ENCODE data around the gene CHURC1. TPM values are rescaled to one million over a fixed set of nuclear protein-coding genes. Genes with fewer than 3 reads are reported as not detected.

Gene CHURC1
- total and polyA plus RNA-seq, 2 of the 13 experiments (the other 11 are each of a cell fraction or from before 2014, with no cell fraction given) = 41.1 to 74.4 TPM

DNA sequence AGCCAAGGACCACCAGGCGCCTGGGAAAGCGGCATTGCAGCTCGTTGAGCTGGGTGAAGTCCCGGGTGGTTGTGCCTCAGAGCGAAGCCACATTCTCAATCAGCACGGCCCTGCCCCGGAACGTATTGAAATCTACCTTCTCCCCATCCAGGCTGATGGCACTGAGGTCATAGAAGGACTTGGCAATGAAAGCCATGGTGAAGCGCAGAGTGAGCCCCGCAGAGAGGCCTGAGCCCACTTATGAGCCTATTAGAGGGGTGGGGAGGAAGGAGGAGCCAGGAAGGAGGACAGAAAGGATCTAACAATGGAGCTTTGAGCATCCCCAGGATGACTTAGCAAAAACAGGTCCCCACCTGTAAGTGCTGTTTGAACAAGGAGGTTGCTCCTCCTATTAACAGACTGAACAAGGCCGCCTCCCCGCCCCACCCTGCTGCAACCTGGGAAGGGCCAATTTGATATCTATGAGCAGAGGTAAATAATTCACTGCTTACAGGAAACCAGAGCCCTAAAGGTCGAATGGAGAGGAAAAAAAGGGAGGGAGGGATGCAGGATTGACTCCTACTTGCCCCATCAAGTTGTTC lies 28.4 kb downstream of the CHURC1 start, which contains the start of gene GPX2 (continued):
- no peak for TF ChIP-seq MYPOP (CRISPR knock-in tag; IDR thresholded peaks at IDR 0.05)
- TF ChIP-seq FOXJ3 (CRISPR knock-in tag; IDR thresholded peaks at IDR 0.05; ENCODE audit: borderline replicate concordance) = peak; percentile 51; the same call in 1 of the 2 replicates

GRCh38 chr14:64943556-64943955 lies 29.3 kb downstream of the CHURC1 start:
- TF ChIP-seq ZNF749 (CRISPR knock-in tag; IDR thresholded peaks at IDR 0.05; ENCODE audit: borderline replicate concordance) (no peak), MAFG (CRISPR knock-in tag; IDR thresholded peaks at IDR 0.05) (no peak), ZNF740 (CRISPR knock-in tag; IDR thresholded peaks at IDR 0.05) (no peak), JUND (CRISPR knock-in tag; IDR thresholded peaks at IDR 0.05) (no peak)
- BruUV-seq (replicated peaks) = no TSS peak
- ChIA-PET CTCF (ENCODE audit: low intra/inter-chr PET ratio, low total read pairs) (no interaction called here), POLR2A (interaction anchor here (1.1 to 6.0 kb wide), 3 partner anchors 26 to 43 kb away, joined by 3 to 54 read pairs (median 5); partner anchors contain the start of gene FNTB)
- intact Hi-C loops (cut with micrococcal nuclease; ENCODE audit: unreplicated experiment) = no loop called here
- no peak for ATAC-seq
- 97% methylated on average over 6 of the region's 6 CpGs for WGBS (ENCODE audit: low lambda C conversion rate)
- no peak overlapping the region for H2AFZ ChIP-seq (ENCODE audit: low read length)
- H3K27ac ChIP-seq (ENCODE audit: extremely low read length, insufficient read depth, low read length) = peak overlapping the region; percentile 92
- H3K9me3 ChIP-seq (ENCODE audit: low read length) = no peaks in the 10 kb centered on the region
- H3K36me3 ChIP-seq (replicated peaks in 1 of 2; ENCODE audit: control insufficient read depth in 1 of 2, insufficient read depth in 2 of 2, low read length in 2 of 2) = peaks cover 0 to 2% of the 10 kb centered on the region in 2 experiments; a peak in 2 of 5 replicates
- in situ Hi-C loops (cut with HindIII; ENCODE audit: extremely low pct_ligation_motif_present, low pct_unique_long_range_greater_than_20kb) = no loop called here
- H3K79me2 ChIP-seq (ENCODE audit: insufficient read depth, low read length) = peaks cover 28% of the 10 kb centered on the region
- peaks cover 99% of the 10 kb centered on the region for H3K4me1 ChIP-seq (ENCODE audit: insufficient read depth, low read length)
- no peak overlapping the region for H3K4me3 ChIP-seq (replicated peaks in 1 of 3; ENCODE audit: insufficient read depth in 1 of 3, low read depth in 2 of 3, low read length in 3 of 3)
- H3K4me2 ChIP-seq (ENCODE audit: low read depth, low read length) = 0 out of 2 replicates have a peak overlapping the region, but pooled peaks have one; percentile 97
- FAIRE-seq = no peak
- H3K9ac ChIP-seq (ENCODE audit: insufficient read depth, low read depth, low read length) = no peak overlapping the region
- H4K20me1 ChIP-seq (ENCODE audit: insufficient read depth, low read length) = no peaks in the 10 kb centered on the region
- no peaks in the 10 kb centered on the region; a peak in 1 of 5 replicates for H3K27me3 ChIP-seq (ENCODE audit: control insufficient read depth in 1 of 2, insufficient read depth in 2 of 2, low read length in 2 of 2)
- DNase-seq (ENCODE audit: low spot score) = no peak
